HepG2 (cell line): ENCODE measurements around the gene ZFTA. TPM values are rescaled to one million over a fixed set of nuclear protein-coding genes. Genes with fewer than 3 reads are reported as not detected.

Experiments
- AGO2 ChIP-seq: fragments of 200-400 bp; formaldehyde crosslinking; optimal IDR thresholded peaks from 2 replicates; pipeline ENCODE3; 2017; ENCODE audit warnings: mild to moderate bottlenecking, low read depth, low read length, moderate library complexity
- ARID2 ChIP-seq: sonication (generic); formaldehyde crosslinking; IDR thresholded peaks from 2 replicates; pipeline ENCODE4 v1.8.1; 2022; ENCODE audit warnings: mild to moderate bottlenecking, missing genetic modification reagents, borderline replicate concordance
- ARID3A ChIP-seq: IDR thresholded peaks from 2 replicates; pipeline ENCODE4 v1.6.1; 2012; ENCODE audit warnings: low read depth, low read length, improper control_type of control experiment
- DNMT3B ChIP-seq: conservative IDR thresholded peaks from 2 replicates; pipeline ENCODE4 v1.6.1; 2016; ENCODE audit warnings: missing biosample characterization, control low read depth
- MAZ ChIP-seq, 2 experiments: sonication (generic) in 1 of 2; formaldehyde crosslinking in 1 of 2; IDR thresholded peaks; 2 replicates each; pipeline versions ENCODE4 v1.5.0 to v1.6.1; 2012 to 2020; ENCODE audit warnings: low read depth in 2 of 2, mild to moderate bottlenecking in 2 of 2, borderline replicate concordance in 1 of 2, improper control_type of control experiment in 1 of 2, low read length in 1 of 2, missing genetic modification reagents in 1 of 2, moderate library complexity in 1 of 2
- MIXL1 ChIP-seq: IDR thresholded peaks from 2 replicates; pipeline ENCODE4 v1.6.1; 2016
- PAWR ChIP-seq: sonication (generic); formaldehyde crosslinking; IDR thresholded peaks from 2 replicates; pipeline ENCODE4 v1.4.0; 2020; ENCODE audit warnings: missing genetic modification reagents, mild to moderate bottlenecking, borderline replicate concordance
- RAD21 ChIP-seq: fragments of 450-650 bp; formaldehyde crosslinking; IDR thresholded peaks from 2 replicates; pipeline ENCODE4 v1.5.0; 2020; ENCODE audit warnings: mild to moderate bottlenecking
- RBM39 ChIP-seq: fragments of 200-400 bp; formaldehyde crosslinking; IDR thresholded peaks from one replicate; pipeline ENCODE4 v1.6.1; 2018; ENCODE audit warnings: antibody characterized with exemption, mild to moderate bottlenecking, low read depth, low read length; ENCODE audit not compliant: poor library complexity, severe bottlenecking
- TAF15 ChIP-seq: fragments of 200-400 bp; formaldehyde crosslinking; IDR thresholded peaks from one replicate; pipeline ENCODE4 v1.6.1; 2018; ENCODE audit warnings: mild to moderate bottlenecking, low read depth, low read length; ENCODE audit not compliant: poor library complexity, severe bottlenecking
- THRA ChIP-seq: sonication (generic); formaldehyde crosslinking; IDR thresholded peaks from 2 replicates; pipeline ENCODE4 v1.4.0; 2020; ENCODE audit warnings: missing genetic modification reagents, borderline replicate concordance
- ZEB1 ChIP-seq: IDR thresholded peaks from 2 replicates; pipeline ENCODE4 v1.6.1; 2012; ENCODE audit warnings: mild to moderate bottlenecking, low read depth, inconsistent platforms; ENCODE audit not compliant: insufficient replicate concordance
- ZFP36L1 ChIP-seq: sonication (generic); formaldehyde crosslinking; IDR thresholded peaks from 2 replicates; pipeline ENCODE4 v1.8.0; 2022; ENCODE audit warnings: mild to moderate bottlenecking, missing genetic modification reagents, moderate library complexity
- ZNF468 ChIP-seq: sonication (generic); formaldehyde crosslinking; IDR thresholded peaks from 2 replicates; pipeline ENCODE4 v1.8.0; 2022; ENCODE audit warnings: mild to moderate bottlenecking, moderate library complexity, missing genetic modification reagents
- ZNF607 ChIP-seq: sonication (generic); formaldehyde crosslinking; IDR thresholded peaks from 2 replicates; pipeline ENCODE4 v1.5.1; 2020; ENCODE audit warnings: missing genetic modification reagents, mild to moderate bottlenecking, borderline replicate concordance
- polyA plus RNA-seq, 8 experiments: library from polyadenylated mRNA; depleted of rRNA in 3 of 8; stranded (reverse) in 7 of 8; unstranded in 1 of 8; fragments of >200 nt; fragmentation: Illumina TruSeq in 4 of 8; extraction: Trizol in 4 of 8; gene quantifications; 2 replicates each; pipeline versions ENCODE4 v1.2.1 to v1.2.3, GENCODE V29; 2011 to 2016; ENCODE audit warnings: low read depth in 4 of 8, missing spikeins in 1 of 8, mixed read lengths in 1 of 8; ENCODE audit not compliant: insufficient read depth in 1 of 8
- total RNA-seq, 5 experiments: library from RNA; depleted of rRNA; stranded (reverse); fragments of >200 nt; fragmentation: Illumina TruSeq; extraction: Trizol; gene quantifications; 2 replicates each; pipeline ENCODE4 v1.2.3, GENCODE V29; 2016; ENCODE audit warnings: low read depth in 1 of 5
- TF ChIP-seq, protein P1 (sequence below): sonication (generic); formaldehyde crosslinking; IDR thresholded peaks from 2 replicates; pipeline ENCODE4 v1.4.0; 2020; ENCODE audit warnings: mild to moderate bottlenecking, low read depth, missing genetic modification reagents
- TF ChIP-seq, protein P2 (sequence below): sonication (generic); formaldehyde crosslinking; conservative IDR thresholded peaks from 2 replicates; pipeline ENCODE4 v1.4.0; 2020; ENCODE audit warnings: missing genetic modification reagents
- TF ChIP-seq, protein P3 (sequence below): sonication (generic); formaldehyde crosslinking; IDR thresholded peaks from 2 replicates; pipeline ENCODE4 v1.9.0; 2022; ENCODE audit warnings: missing genetic modification reagents, mild to moderate bottlenecking, borderline replicate concordance

Gene ZFTA
- total and polyA plus RNA-seq, 2 of the 13 experiments (the other 11 are each of a cell fraction or from before 2014, with no cell fraction given), result 3.9 to 10.4 TPM

- TF ChIP-seq, protein P1, sequence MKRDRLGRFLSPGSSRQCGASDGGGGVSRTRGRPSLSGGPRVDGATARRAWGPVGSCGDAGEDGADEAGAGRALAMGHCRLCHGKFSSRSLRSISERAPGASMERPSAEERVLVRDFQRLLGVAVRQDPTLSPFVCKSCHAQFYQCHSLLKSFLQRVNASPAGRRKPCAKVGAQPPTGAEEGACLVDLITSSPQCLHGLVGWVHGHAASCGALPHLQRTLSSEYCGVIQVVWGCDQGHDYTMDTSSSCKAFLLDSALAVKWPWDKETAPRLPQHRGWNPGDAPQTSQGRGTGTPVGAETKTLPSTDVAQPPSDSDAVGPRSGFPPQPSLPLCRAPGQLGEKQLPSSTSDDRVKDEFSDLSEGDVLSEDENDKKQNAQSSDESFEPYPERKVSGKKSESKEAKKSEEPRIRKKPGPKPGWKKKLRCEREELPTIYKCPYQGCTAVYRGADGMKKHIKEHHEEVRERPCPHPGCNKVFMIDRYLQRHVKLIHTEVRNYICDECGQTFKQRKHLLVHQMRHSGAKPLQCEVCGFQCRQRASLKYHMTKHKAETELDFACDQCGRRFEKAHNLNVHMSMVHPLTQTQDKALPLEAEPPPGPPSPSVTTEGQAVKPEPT (CRISPR knock-in tag), result no peak
- TF ChIP-seq ARID3A (no peak), ZNF607 (CRISPR knock-in tag) (no peak), MAZ (IDR thresholded peaks at IDR 0.05; ENCODE audit: borderline replicate concordance, low read depth, low read length) (peak; percentile 47; the same call in 1 of the 2 replicates), MAZ (CRISPR knock-in tag; IDR thresholded peaks at IDR 0.05; ENCODE audit: low read depth) (no peak), RAD21 (peak; percentile 90), PAWR (CRISPR knock-in tag) (no peak), TAF15 (no peak), ZNF468 (CRISPR knock-in tag) (no peak), ZEB1 (no peak), RBM39 (peak; percentile 7), ARID2 (CRISPR knock-in tag) (no peak), AGO2 (peak; percentile 7), ZFP36L1 (no peak), MIXL1 (CRISPR knock-in tag) (no peak), THRA (no peak), DNMT3B (no peak)
- TF ChIP-seq, protein P2, sequence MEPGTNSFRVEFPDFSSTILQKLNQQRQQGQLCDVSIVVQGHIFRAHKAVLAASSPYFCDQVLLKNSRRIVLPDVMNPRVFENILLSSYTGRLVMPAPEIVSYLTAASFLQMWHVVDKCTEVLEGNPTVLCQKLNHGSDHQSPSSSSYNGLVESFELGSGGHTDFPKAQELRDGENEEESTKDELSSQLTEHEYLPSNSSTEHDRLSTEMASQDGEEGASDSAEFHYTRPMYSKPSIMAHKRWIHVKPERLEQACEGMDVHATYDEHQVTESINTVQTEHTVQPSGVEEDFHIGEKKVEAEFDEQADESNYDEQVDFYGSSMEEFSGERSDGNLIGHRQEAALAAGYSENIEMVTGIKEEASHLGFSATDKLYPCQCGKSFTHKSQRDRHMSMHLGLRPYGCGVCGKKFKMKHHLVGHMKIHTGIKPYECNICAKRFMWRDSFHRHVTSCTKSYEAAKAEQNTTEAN (CRISPR knock-in tag), result no peak
- TF ChIP-seq, protein P3, sequence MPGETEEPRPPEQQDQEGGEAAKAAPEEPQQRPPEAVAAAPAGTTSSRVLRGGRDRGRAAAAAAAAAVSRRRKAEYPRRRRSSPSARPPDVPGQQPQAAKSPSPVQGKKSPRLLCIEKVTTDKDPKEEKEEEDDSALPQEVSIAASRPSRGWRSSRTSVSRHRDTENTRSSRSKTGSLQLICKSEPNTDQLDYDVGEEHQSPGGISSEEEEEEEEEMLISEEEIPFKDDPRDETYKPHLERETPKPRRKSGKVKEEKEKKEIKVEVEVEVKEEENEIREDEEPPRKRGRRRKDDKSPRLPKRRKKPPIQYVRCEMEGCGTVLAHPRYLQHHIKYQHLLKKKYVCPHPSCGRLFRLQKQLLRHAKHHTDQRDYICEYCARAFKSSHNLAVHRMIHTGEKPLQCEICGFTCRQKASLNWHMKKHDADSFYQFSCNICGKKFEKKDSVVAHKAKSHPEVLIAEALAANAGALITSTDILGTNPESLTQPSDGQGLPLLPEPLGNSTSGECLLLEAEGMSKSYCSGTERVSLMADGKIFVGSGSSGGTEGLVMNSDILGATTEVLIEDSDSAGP (CRISPR knock-in tag), result peak; percentile 99
Observed at GRCh38 chr11:63768237-63769041, at the start of gene ZFTA (continued).
